ENCODE results near the gene TTC38. TPM values are rescaled to one million over a fixed set of nuclear protein-coding genes. Genes with fewer than 3 reads are reported as not detected.

The TTC38 gene
- total RNA-seq, 1 experiment from 2014 or later = 16.7 TPM

DNA sequence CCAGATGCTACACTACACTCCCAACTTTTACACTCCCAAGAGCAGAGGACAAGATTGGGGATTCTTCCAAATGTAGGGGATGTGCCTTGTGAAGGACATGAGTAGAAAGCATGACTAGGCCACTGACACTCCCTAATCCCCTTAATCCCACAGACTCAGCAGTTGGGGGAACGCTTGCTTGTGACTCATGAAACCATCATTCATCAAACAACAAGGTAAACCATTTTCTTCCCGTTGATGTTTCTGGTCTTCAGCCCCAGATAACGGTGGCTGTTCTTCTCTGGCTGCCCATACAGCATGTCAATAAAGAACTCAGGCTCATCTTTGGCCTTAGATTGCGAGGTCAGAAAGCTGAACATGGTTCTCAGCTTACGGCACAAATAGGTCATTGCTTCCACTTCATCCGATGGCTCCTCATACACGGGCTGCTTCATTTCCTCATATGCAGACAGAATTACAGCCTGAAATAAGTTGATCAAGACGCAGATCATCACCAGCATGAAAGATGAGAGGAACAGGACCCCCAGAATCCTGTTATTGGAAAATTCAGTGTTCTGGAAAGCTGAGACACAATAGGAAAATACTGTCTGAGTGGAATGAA, 11.3 kb upstream of the TTC38 start:
- no peak for DNase-seq (ENCODE audit: unreplicated experiment)
- TF ChIP-seq, protein P1, sequence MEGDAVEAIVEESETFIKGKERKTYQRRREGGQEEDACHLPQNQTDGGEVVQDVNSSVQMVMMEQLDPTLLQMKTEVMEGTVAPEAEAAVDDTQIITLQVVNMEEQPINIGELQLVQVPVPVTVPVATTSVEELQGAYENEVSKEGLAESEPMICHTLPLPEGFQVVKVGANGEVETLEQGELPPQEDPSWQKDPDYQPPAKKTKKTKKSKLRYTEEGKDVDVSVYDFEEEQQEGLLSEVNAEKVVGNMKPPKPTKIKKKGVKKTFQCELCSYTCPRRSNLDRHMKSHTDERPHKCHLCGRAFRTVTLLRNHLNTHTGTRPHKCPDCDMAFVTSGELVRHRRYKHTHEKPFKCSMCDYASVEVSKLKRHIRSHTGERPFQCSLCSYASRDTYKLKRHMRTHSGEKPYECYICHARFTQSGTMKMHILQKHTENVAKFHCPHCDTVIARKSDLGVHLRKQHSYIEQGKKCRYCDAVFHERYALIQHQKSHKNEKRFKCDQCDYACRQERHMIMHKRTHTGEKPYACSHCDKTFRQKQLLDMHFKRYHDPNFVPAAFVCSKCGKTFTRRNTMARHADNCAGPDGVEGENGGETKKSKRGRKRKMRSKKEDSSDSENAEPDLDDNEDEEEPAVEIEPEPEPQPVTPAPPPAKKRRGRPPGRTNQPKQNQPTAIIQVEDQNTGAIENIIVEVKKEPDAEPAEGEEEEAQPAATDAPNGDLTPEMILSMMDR (IDR thresholded peaks at IDR 0.05; ENCODE audit: unreplicated experiment) = no peak
- Mint-ChIP-seq H3K36me3 (ENCODE audit: insufficient read depth, unreplicated experiment) (no peaks in the 10 kb centered on the region), H3K27me3 (ENCODE audit: insufficient read depth, unreplicated experiment) (peaks cover 45% of the 10 kb centered on the region), H3K9me3 (ENCODE audit: unreplicated experiment) (no peaks in the 10 kb centered on the region), H3K4me1 (ENCODE audit: insufficient read depth, unreplicated experiment) (peaks cover 5% of the 10 kb centered on the region), H3K27ac (ENCODE audit: low read depth, unreplicated experiment) (no peak overlapping the region), H3K4me3 (ENCODE audit: unreplicated experiment) (no peak overlapping the region)
- no TSS peak for BruUV-seq (replicated peaks)
- POLR2A ChIA-PET = interaction anchor here (0.6 to 1.7 kb wide), 3 partner anchors 11 to 386 kb away, joined by 3 to 5 read pairs (median 3); partner anchors contain the start of gene TTC38
- intact Hi-C loops (cut with micrococcal nuclease) = no loop called here
- CTCF ChIA-PET = no interaction called here

DNA sequence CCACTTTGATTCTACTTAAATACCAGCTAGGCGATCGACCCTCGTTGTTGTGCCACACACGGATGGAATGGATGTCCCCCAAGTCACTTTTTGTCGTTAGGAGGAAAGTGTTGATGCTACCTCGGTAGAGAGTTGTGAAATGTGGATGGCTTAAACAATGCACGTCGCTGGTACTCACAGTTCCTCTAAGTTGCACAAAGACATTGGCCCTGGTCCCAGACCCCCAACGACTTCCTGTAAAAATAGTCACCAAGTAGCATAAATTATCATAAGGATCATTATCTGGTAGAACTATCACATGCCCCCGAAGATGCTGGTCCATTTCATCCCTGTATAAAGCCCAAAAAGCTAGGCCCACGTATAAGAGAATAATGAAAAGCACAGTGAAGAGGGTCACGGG, 8.4 kb upstream of the TTC38 start:
- POLR2A ChIA-PET = interaction anchor here (0.6 to 0.9 kb wide), 3 partner anchors 9 to 76 kb away, joined by 3 to 4 read pairs (median 3); partner anchors contain the start of genes CDPF1 and TRMU
- intact Hi-C loops (cut with micrococcal nuclease) = no loop called here
- Mint-ChIP-seq H3K27me3 (ENCODE audit: insufficient read depth, unreplicated experiment) (peaks cover 51% of the 10 kb centered on the region), H3K4me3 (ENCODE audit: unreplicated experiment) (no peak overlapping the region), H3K4me1 (ENCODE audit: insufficient read depth, unreplicated experiment) (no peaks in the 10 kb centered on the region), H3K27ac (ENCODE audit: low read depth, unreplicated experiment) (no peak overlapping the region), H3K9me3 (ENCODE audit: unreplicated experiment) (no peaks in the 10 kb centered on the region), H3K36me3 (ENCODE audit: insufficient read depth, unreplicated experiment) (no peaks in the 10 kb centered on the region)
- TF ChIP-seq, protein P1 (IDR thresholded peaks at IDR 0.05; ENCODE audit: unreplicated experiment) = no peak
- no peak for DNase-seq (ENCODE audit: unreplicated experiment)
- CTCF ChIA-PET = interaction anchor here (0.6 kb wide), 1 partner anchor 9 kb away, joined by 3 read pairs; no protein-coding TSS in a partner anchor
- BruUV-seq (replicated peaks) = no TSS peak

DNA sequence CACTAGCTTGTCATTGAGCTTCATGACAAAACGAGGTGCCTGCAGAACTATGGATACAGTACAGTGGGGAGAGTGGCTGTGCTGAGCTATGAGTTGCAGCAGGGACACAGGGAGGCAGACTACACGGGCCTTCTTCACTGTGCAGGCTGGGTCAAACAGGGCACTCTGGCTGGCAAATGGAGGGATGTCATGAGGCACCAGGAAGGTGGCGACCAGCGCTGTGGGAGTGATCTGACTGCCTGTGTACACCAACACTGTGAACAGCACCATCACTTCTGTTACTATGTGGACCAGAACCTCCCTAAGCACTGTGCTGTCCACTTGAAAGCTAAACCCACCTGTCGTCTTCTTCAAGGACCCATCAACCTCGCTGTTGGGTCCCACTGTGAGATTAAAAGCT, 7.8 kb upstream of the TTC38 start:
- ChIA-PET POLR2A (interaction anchor here (0.8 kb wide), 2 partner anchors 25 to 73 kb away, joined by 3 to 4 read pairs; no protein-coding TSS in a partner anchor), CTCF (interaction anchor here (0.6 to 1.4 kb wide), 2 partner anchors 138 to 236 kb away, joined by 3 to 4 read pairs; no protein-coding TSS in a partner anchor)
- peaks cover 51% of the 10 kb centered on the region for H3K27me3 Mint-ChIP-seq (ENCODE audit: insufficient read depth, unreplicated experiment)
- DNase-seq (ENCODE audit: unreplicated experiment) = no peak
- no peaks in the 10 kb centered on the region for H3K9me3 Mint-ChIP-seq (ENCODE audit: unreplicated experiment)
- H3K4me3 Mint-ChIP-seq (ENCODE audit: unreplicated experiment) = no peak overlapping the region
- H3K27ac Mint-ChIP-seq (ENCODE audit: low read depth, unreplicated experiment) = no peak overlapping the region
- no peaks in the 10 kb centered on the region for H3K4me1 Mint-ChIP-seq (ENCODE audit: insufficient read depth, unreplicated experiment)
- TF ChIP-seq, protein P1 (IDR thresholded peaks at IDR 0.05; ENCODE audit: unreplicated experiment) = no peak
- intact Hi-C loops (cut with micrococcal nuclease) = no loop called here
- no peaks in the 10 kb centered on the region for H3K36me3 Mint-ChIP-seq (ENCODE audit: insufficient read depth, unreplicated experiment)
- BruUV-seq (replicated peaks) = no TSS peak

DNA sequence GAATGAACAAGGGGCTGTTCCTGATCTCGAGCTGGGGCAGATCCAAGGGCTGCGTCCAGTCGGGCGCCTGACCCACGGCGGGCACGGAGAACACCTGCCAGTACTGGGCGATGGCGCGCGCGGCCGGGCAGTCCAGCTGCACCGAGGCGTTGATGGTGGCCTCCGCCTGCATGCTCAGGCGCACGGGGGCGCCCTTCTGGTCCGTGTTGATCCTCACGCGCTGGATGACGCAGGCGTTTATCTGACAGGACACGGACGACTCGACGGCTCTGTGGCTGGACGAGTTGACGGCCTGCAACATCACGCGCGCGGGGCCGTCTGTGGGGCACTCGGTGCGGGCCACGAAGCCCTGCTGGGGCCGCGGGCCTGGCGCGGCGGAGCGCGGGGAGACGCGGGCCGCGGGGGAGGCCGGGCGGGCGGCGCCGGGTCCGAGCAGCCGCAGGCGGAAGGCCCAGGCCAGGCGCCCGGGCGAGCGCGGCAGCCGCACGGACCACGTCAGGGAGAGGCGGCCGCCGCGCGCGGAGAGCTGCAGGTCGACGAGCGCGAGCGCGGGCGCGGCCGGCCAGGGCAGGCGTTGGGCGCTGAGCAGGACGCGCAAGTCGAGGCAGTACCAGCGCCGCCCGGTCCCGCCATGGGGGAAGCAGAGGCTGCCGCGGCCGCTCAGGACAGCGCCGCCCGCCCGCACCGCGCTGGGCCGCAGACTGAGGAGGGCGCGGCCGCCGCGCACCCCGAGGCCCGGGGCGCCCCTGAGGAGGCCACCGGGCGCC, 5.2 kb upstream of the TTC38 start:
- intact Hi-C loops (cut with micrococcal nuclease) = no loop called here
- POLR2A ChIA-PET = no interaction called here
- Mint-ChIP-seq H3K27ac (ENCODE audit: low read depth, unreplicated experiment) (no peak overlapping the region), H3K4me1 (ENCODE audit: insufficient read depth, unreplicated experiment) (peaks cover 5% of the 10 kb centered on the region), H3K9me3 (ENCODE audit: unreplicated experiment) (no peaks in the 10 kb centered on the region), H3K27me3 (ENCODE audit: insufficient read depth, unreplicated experiment) (peaks cover 35% of the 10 kb centered on the region), H3K36me3 (ENCODE audit: insufficient read depth, unreplicated experiment) (no peaks in the 10 kb centered on the region), H3K4me3 (ENCODE audit: unreplicated experiment) (no peak overlapping the region)
- BruUV-seq (replicated peaks) = no TSS peak
- no peak for DNase-seq (ENCODE audit: unreplicated experiment)
- CTCF ChIA-PET = interaction anchor here (1.4 kb wide), 1 partner anchor 11 kb away, joined by 4 read pairs; no protein-coding TSS in a partner anchor
- TF ChIP-seq, protein P1 (IDR thresholded peaks at IDR 0.05; ENCODE audit: unreplicated experiment) = no peak
